HepG2 (cell line): ENCODE measurements around the gene DIP2C. TPM values are rescaled to one million over a fixed set of nuclear protein-coding genes. Genes with fewer than 3 reads are reported as not detected.

Source experiments
- ATAC-seq: fragments of 200-7000 bp; cut with Tn5 transposase; 3 replicates; pipeline ENCODE4 v1.9.1; 2020; ENCODE audit warnings: mild to moderate bottlenecking, moderate library complexity
- BruUV-seq: library from RNA; stranded (reverse); fragments of 400-500 nt; replicated peaks from 2 replicates; lab custom pipeline; 2021; lab: Mats Ljungman, UMichigan
- CTCF ChIA-PET: fragments of 300-600 bp; formaldehyde crosslinking; extraction: SDS; loops from one replicate; lab custom pipeline; 2021; ENCODE audit warnings: low total read pairs, inconsistent platforms, low intra/inter-chr PET ratio; lab: Yijun Ruan, JAX
- POLR2A ChIA-PET: fragments of 350-600 bp; sonication (Branson Sonifier 250); formaldehyde crosslinking; loops from one replicate; lab custom pipeline; 2020; ENCODE audit warnings: antibody characterized with exemption, inconsistent platforms; lab: Yijun Ruan, JAX
- DNase-seq: peaks from one replicate; pipeline ENCODE4 v3.0.0-alpha.2; 2015; ENCODE audit warnings: low spot score
- FAIRE-seq: peaks from 3 replicates; lab custom pipeline; 2011; peaks lifted over from hg19 to GRCh38; lab: Jason Lieb, UNC
- H2AFZ ChIP-seq: one replicate; pipeline ENCODE4 v1.6.1; 2011; ENCODE audit warnings: low read length, inconsistent platforms
- H3K27ac ChIP-seq: fragments of 300-600 bp; 3 replicates; pipeline ENCODE4 v1.8.0; 2011; ENCODE audit warnings: mixed run types, mild to moderate bottlenecking, mixed read lengths, low read length, inconsistent platforms; ENCODE audit not compliant: insufficient read depth; ENCODE audit errors: extremely low read length
- H3K27me3 ChIP-seq, 2 experiments: fragments of 200-600 bp in 1 of 2; 2 replicates in 1 of 2; 3 replicates in 1 of 2; pipeline versions ENCODE4 v1.6.0 to v1.8.0; 2011; ENCODE audit warnings: low read length in 2 of 2, mild to moderate bottlenecking in 2 of 2, moderate library complexity in 2 of 2, inconsistent platforms in 1 of 2; ENCODE audit not compliant: insufficient read depth in 2 of 2, control insufficient read depth in 1 of 2
- H3K36me3 ChIP-seq, 2 experiments: fragments of 200-600 bp in 1 of 2; replicated peaks in 1 of 2; 2 replicates in 1 of 2; 3 replicates in 1 of 2; pipeline versions ENCODE4 v1.5.1 to v1.8.0; 2011; ENCODE audit warnings: low read length in 2 of 2, inconsistent platforms in 1 of 2; ENCODE audit not compliant: insufficient read depth in 2 of 2, control insufficient read depth in 1 of 2
- H3K4me1 ChIP-seq: 2 replicates; pipeline ENCODE4 v1.5.1; 2012; ENCODE audit warnings: low read length, inconsistent platforms; ENCODE audit not compliant: insufficient read depth
- H3K4me2 ChIP-seq: 2 replicates; pipeline ENCODE4 v1.6.0; 2011; ENCODE audit warnings: low read depth, low read length, inconsistent platforms
- H3K4me3 ChIP-seq, 3 experiments: fragments of 200-600 bp in 1 of 3; sonication (generic), shearing (Covaris generic) in 1 of 3; replicated peaks in 1 of 3; 2 replicates each; pipeline ENCODE4 v1.5.1; 2011 to 2016; ENCODE audit warnings: low read length in 3 of 3, inconsistent platforms in 2 of 3, low read depth in 2 of 3, mild to moderate bottlenecking in 2 of 3, control low read depth in 1 of 3, mixed read lengths in 1 of 3; ENCODE audit not compliant: insufficient read depth in 1 of 3
- H3K79me2 ChIP-seq: one replicate; pipeline ENCODE4 v1.6.1; 2011; ENCODE audit warnings: low read length, inconsistent platforms; ENCODE audit not compliant: insufficient read depth
- H3K9ac ChIP-seq: 2 replicates; pipeline ENCODE4 v1.6.0; 2011; ENCODE audit warnings: mild to moderate bottlenecking, low read depth, low read length, inconsistent platforms; ENCODE audit not compliant: insufficient read depth
- H3K9me3 ChIP-seq: 2 replicates; pipeline ENCODE4 v1.5.1; 2012; ENCODE audit warnings: mild to moderate bottlenecking, low read length
- H4K20me1 ChIP-seq: 2 replicates; pipeline ENCODE4 v1.6.0; 2011; ENCODE audit warnings: inconsistent platforms, mild to moderate bottlenecking, low read length, moderate library complexity; ENCODE audit not compliant: insufficient read depth
- GMEB1 ChIP-seq: sonication (generic); formaldehyde crosslinking; IDR thresholded peaks from 2 replicates; pipeline ENCODE4 v1.5.1; 2020; ENCODE audit warnings: missing genetic modification reagents, mild to moderate bottlenecking, borderline replicate concordance
- JUND ChIP-seq: sonication (generic); formaldehyde crosslinking; IDR thresholded peaks from 2 replicates; pipeline ENCODE4 v1.8.0; 2022; ENCODE audit warnings: mild to moderate bottlenecking, missing genetic modification reagents
- KLF12 ChIP-seq: sonication (generic); formaldehyde crosslinking; IDR thresholded peaks from 2 replicates; pipeline ENCODE4 v1.4.0; 2020; ENCODE audit warnings: missing genetic modification reagents, borderline replicate concordance
- MIER3 ChIP-seq: IDR thresholded peaks from 2 replicates; pipeline ENCODE4 v1.6.1; 2016; ENCODE audit warnings: missing compliant biosample characterization, borderline replicate concordance
- PTBP1 ChIP-seq: fragments of 200-400 bp; formaldehyde crosslinking; IDR thresholded peaks from 2 replicates; pipeline ENCODE4 v1.6.1; 2018; ENCODE audit warnings: low read length, low read depth; ENCODE audit not compliant: poor library complexity, severe bottlenecking
- THAP9 ChIP-seq: sonication (generic); formaldehyde crosslinking; IDR thresholded peaks from 2 replicates; pipeline ENCODE4; 2020; ENCODE audit warnings: missing genetic modification reagents, mild to moderate bottlenecking, borderline replicate concordance
- ZBTB38 ChIP-seq: sonication (generic); formaldehyde crosslinking; IDR thresholded peaks from 2 replicates; pipeline ENCODE4 v1.5.1; 2020; ENCODE audit warnings: mild to moderate bottlenecking, missing genetic modification reagents
- ZFP82 ChIP-seq: sonication (generic); formaldehyde crosslinking; IDR thresholded peaks from 2 replicates; pipeline ENCODE4 v1.5.1; 2020; ENCODE audit warnings: mild to moderate bottlenecking, missing genetic modification reagents, borderline replicate concordance
- ZNF569 ChIP-seq: sonication (generic); formaldehyde crosslinking; IDR thresholded peaks from 2 replicates; pipeline ENCODE4 v1.5.0; 2020; ENCODE audit warnings: mild to moderate bottlenecking, missing genetic modification reagents, moderate library complexity, borderline replicate concordance
- ZNF574 ChIP-seq: sonication (generic); formaldehyde crosslinking; IDR thresholded peaks from 2 replicates; pipeline ENCODE4 v1.4.0; 2020; ENCODE audit warnings: missing genetic modification reagents
- ZNF782 ChIP-seq: sonication (generic); formaldehyde crosslinking; IDR thresholded peaks from 2 replicates; pipeline ENCODE4 v1.4.0; 2020; ENCODE audit warnings: missing genetic modification reagents, mild to moderate bottlenecking, borderline replicate concordance
- WGBS: methylation state at CpG from one replicate; pipeline ENCODE4 v1.1.6; 2017; ENCODE audit warnings: low lambda C conversion rate; 5-methylcytosine and 5-hydroxymethylcytosine counted together
- in situ Hi-C: cut with HindIII; loops from 2 replicates; pipeline ENCODE4 v1.10.0; 2017; ENCODE audit warnings: low pct_unique_long_range_greater_than_20kb; ENCODE audit not compliant: extremely low pct_ligation_motif_present
- intact Hi-C: fragments of 100-400 bp; cut with micrococcal nuclease; formaldehyde crosslinking; loops from one replicate; pipeline ENCODE4 v1.10.0; 2022; ENCODE audit not compliant: unreplicated experiment
- polyA plus RNA-seq, 8 experiments: library from polyadenylated mRNA; depleted of rRNA in 3 of 8; stranded (reverse) in 7 of 8; unstranded in 1 of 8; fragments of >200 nt; fragmentation: Illumina TruSeq in 4 of 8; extraction: Trizol in 4 of 8; gene quantifications; 2 replicates each; pipeline versions ENCODE4 v1.2.1 to v1.2.3, GENCODE V29; 2011 to 2016; ENCODE audit warnings: low read depth in 4 of 8, missing spikeins in 1 of 8, mixed read lengths in 1 of 8; ENCODE audit not compliant: insufficient read depth in 1 of 8
- total RNA-seq, 5 experiments: library from RNA; depleted of rRNA; stranded (reverse); fragments of >200 nt; fragmentation: Illumina TruSeq; extraction: Trizol; gene quantifications; 2 replicates each; pipeline ENCODE4 v1.2.3, GENCODE V29; 2016; ENCODE audit warnings: low read depth in 1 of 5

Gene DIP2C
- total and polyA plus RNA-seq, 2 of the 13 experiments (the other 11 are each of a cell fraction or from before 2014, with no cell fraction given) = 2.2 to 2.7 TPM

- TF ChIP-seq ZNF574 (CRISPR knock-in tag) (no peak), GMEB1 (CRISPR knock-in tag) (no peak), KLF12 (CRISPR knock-in tag) (no peak), ZBTB38 (CRISPR knock-in tag) (no peak), ZNF569 (no peak), JUND (CRISPR knock-in tag) (no peak)
- TF ChIP-seq, all 625 proteins: peak for 0
Observed at GRCh38 chr10:576130-576465, 113.4 kb downstream of the DIP2C start (continued).

GRCh38 chr10:575402-576129, 113.9 kb downstream of the DIP2C start:
- H3K36me3 ChIP-seq = no peaks in the 10 kb centered on the region
- H3K79me2 ChIP-seq = no peaks in the 10 kb centered on the region
- H3K4me1 ChIP-seq = no peaks in the 10 kb centered on the region; the same call in 1 of the 2 replicates
- CTCF ChIA-PET = no interaction called here
- H3K9ac ChIP-seq = no peak overlapping the region
- TF ChIP-seq ZFP82 (CRISPR knock-in tag) (no peak), ZNF782 (CRISPR knock-in tag) (no peak), THAP9 (CRISPR knock-in tag) (no peak), MIER3 (no peak), PTBP1 (no peak)
- H3K9me3 ChIP-seq = no peaks in the 10 kb centered on the region
- POLR2A ChIA-PET = interaction anchor here (1.2 kb wide), 1 partner anchor 50 kb away, joined by 4 read pairs; no protein-coding TSS in a partner anchor
- H3K27ac ChIP-seq = no peak overlapping the region
- intact Hi-C loops (no loop called here), in situ Hi-C loops (no loop called here)
- no peak for ATAC-seq
- no peaks in the 10 kb centered on the region for H4K20me1 ChIP-seq
- WGBS = 82% methylated on average over 13 of the region's 16 CpGs
- no TSS peak for BruUV-seq
- DNase-seq = no peak
- no peak overlapping the region for H2AFZ ChIP-seq
- no peak overlapping the region for H3K4me3 ChIP-seq
- no peak for FAIRE-seq
- H3K27me3 ChIP-seq = no peaks in the 10 kb centered on the region
- no peak overlapping the region for H3K4me2 ChIP-seq
